Measurements from ENCODE around the gene TEX51.

The TEX51 gene

DNA sequence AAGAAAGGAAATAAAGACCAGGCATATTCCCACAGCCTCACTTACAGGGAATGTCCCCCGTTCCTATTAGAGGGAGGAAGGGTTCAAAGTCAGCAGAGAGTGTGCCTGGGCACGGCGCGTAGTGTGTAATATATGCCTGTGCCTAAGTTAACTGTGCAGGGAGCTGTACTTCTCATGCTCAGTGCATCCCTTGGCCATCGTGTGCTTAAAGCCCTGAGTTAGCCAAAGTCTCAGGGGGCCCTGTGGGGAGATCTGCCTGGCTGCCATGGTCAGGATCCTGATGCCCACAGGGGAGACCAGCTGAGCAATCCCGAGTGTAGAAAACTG, 48.4 kb downstream of the TEX51 start:
- H4K91ac ChIP-seq (ENCODE audit: low read depth, low read length): no peak overlapping the region
- H2BK120ac ChIP-seq (ENCODE audit: insufficient read depth, low read length, poor library complexity): no peak overlapping the region
- whole genome bisulfite sequencing (ENCODE audit: extremely low coverage, insufficient coverage, insufficient read length): no CpG with 5 or more reads among the region's 6 CpGs

DNA sequence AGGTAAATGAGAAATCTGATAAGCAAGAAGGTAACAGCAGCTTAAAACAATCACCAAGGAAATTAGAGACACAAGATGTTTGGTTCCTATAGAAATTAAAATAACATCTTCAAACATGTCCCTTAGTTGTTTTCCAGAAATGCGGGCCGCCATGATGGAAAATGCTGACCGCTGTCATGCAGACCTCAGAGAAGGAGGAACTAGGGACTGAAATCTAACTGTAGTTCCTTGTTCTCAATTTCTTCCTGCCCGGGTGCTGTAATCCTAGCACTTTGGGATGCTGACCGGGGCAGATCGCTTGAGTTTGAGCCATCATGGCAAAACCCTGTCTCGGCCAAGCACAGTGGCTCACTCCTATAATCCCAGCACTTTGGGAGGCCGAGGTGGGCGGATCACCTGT, 51.1 kb downstream of the TEX51 start:
- Histone ChIP-seq H2AK5ac (ENCODE audit: low read length) (no peak overlapping the region), H3K79me2 (ENCODE audit: control insufficient read depth, insufficient read depth, low read length, poor library complexity) (no peaks in the 10 kb centered on the region), H4K91ac (ENCODE audit: low read depth, low read length) (no peak overlapping the region), H3K27ac (ENCODE audit: low read depth, low read length) (no peak overlapping the region), H3K4me2 (ENCODE audit: low read length) (no peak overlapping the region), H2BK12ac (ENCODE audit: low read length) (no peak overlapping the region), H2BK120ac (ENCODE audit: insufficient read depth, low read length, poor library complexity) (no peak overlapping the region), H3K4me1 (ENCODE audit: control insufficient read depth in 1 of 2, insufficient read depth in 2 of 2, low read length in 2 of 2) (no peaks in the 10 kb centered on the region), H4K8ac (ENCODE audit: low read depth, low read length) (no peak overlapping the region), H3K4me3 (ENCODE audit: low read depth, low read length) (no peak overlapping the region), H4K12ac (ENCODE audit: low read depth, low read length) (no peak overlapping the region), H3K14ac (ENCODE audit: low read length) (no peak overlapping the region), H3K23ac (ENCODE audit: low read length) (no peak overlapping the region), H3K9me3 (ENCODE audit: insufficient read depth, low read depth, low read length) (peaks cover 2% of the 10 kb centered on the region), H3K18ac (ENCODE audit: low read length) (no peak overlapping the region), H3K4ac (ENCODE audit: low read depth, low read length) (no peak overlapping the region), H3K79me1 (ENCODE audit: low read length) (no peaks in the 10 kb centered on the region), H3K36me3 (ENCODE audit: control insufficient read depth in 1 of 2, insufficient read depth in 2 of 2, low read length in 2 of 2) (no peaks in the 10 kb centered on the region), H3K27me3 (ENCODE audit: insufficient read depth, low read length) (no peaks in the 10 kb centered on the region), H2AFZ (ENCODE audit: insufficient read depth, low read length, poor library complexity) (no peak overlapping the region), H3K9ac (ENCODE audit: low read length) (no peak overlapping the region), H2BK5ac (ENCODE audit: low read depth, low read length, poor library complexity) (no peak overlapping the region)
- no peak for DNase-seq
- no CpG with 5 or more reads among the region's 9 CpGs for WGBS (ENCODE audit: extremely low coverage, insufficient coverage, insufficient read length)

More for the DNA sequence above, 48.4 kb downstream of the TEX51 start:
- H4K12ac ChIP-seq (ENCODE audit: low read depth, low read length): no peak overlapping the region
- H3K4ac ChIP-seq (ENCODE audit: low read depth, low read length): no peak overlapping the region
- no peak overlapping the region for H3K23ac ChIP-seq (ENCODE audit: low read length)
- no peak overlapping the region for H3K18ac ChIP-seq (ENCODE audit: low read length)
- no peaks in the 10 kb centered on the region for H3K27me3 ChIP-seq (ENCODE audit: insufficient read depth, low read length)
- no peak overlapping the region for H2BK12ac ChIP-seq (ENCODE audit: low read length)
- H3K9me3 ChIP-seq (ENCODE audit: insufficient read depth, low read depth, low read length): peaks cover 17% of the 10 kb centered on the region
- H3K9ac ChIP-seq (ENCODE audit: low read length): no peak overlapping the region
- no peak overlapping the region for H2AFZ ChIP-seq (ENCODE audit: insufficient read depth, low read length, poor library complexity)
- no peak overlapping the region for H2BK5ac ChIP-seq (ENCODE audit: low read depth, low read length, poor library complexity)
- H3K79me1 ChIP-seq (ENCODE audit: low read length): no peaks in the 10 kb centered on the region
- no peak overlapping the region for H3K14ac ChIP-seq (ENCODE audit: low read length)
- no peaks in the 10 kb centered on the region for H3K79me2 ChIP-seq (ENCODE audit: control insufficient read depth, insufficient read depth, low read length, poor library complexity)
- H4K8ac ChIP-seq (ENCODE audit: low read depth, low read length): no peak overlapping the region
- no peak for DNase-seq
- no peak overlapping the region for H3K27ac ChIP-seq (ENCODE audit: low read depth, low read length)
- no peak overlapping the region for H2AK5ac ChIP-seq (ENCODE audit: low read length)
- no peak overlapping the region for H3K4me2 ChIP-seq (ENCODE audit: low read length)
- no peaks in the 10 kb centered on the region for H3K36me3 ChIP-seq (ENCODE audit: control insufficient read depth in 1 of 2, insufficient read depth in 2 of 2, low read length in 2 of 2)
- H3K4me3 ChIP-seq (ENCODE audit: low read depth, low read length): no peak overlapping the region
- H3K4me1 ChIP-seq (ENCODE audit: control insufficient read depth in 1 of 2, insufficient read depth in 2 of 2, low read length in 2 of 2): no peaks in the 10 kb centered on the region

DNA sequence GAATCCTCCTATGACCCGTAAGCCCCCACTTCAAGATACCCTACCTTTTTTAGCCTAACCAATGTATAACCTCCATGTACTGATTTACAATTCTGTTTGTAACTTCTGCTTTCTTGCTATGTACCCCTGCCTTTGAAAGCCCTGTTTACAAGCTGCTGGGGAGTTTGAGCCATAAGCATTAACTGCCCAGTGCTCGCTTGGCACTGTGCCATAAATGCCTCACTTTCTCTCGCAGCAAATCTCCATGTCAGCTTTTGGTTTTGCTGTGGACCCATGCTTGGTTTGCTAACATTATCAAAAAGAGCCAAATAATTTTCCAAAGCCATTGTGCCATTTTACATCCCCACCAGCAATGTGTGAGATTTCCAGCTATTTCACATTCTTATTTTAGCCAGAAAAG, 51.8 kb downstream of the TEX51 start:
- no peak overlapping the region for H3K23ac ChIP-seq (ENCODE audit: low read length)
- no CpG with 5 or more reads among the region's 3 CpGs for WGBS (ENCODE audit: extremely low coverage, insufficient coverage, insufficient read length)
- H4K8ac ChIP-seq (ENCODE audit: low read depth, low read length): no peak overlapping the region
- H3K79me2 ChIP-seq (ENCODE audit: control insufficient read depth, insufficient read depth, low read length, poor library complexity): no peaks in the 10 kb centered on the region
- H3K79me1 ChIP-seq (ENCODE audit: low read length): no peaks in the 10 kb centered on the region
- H3K9me3 ChIP-seq (ENCODE audit: insufficient read depth, low read depth, low read length): no peaks in the 10 kb centered on the region
- no peaks in the 10 kb centered on the region for H3K27me3 ChIP-seq (ENCODE audit: insufficient read depth, low read length)
- H3K4me2 ChIP-seq (ENCODE audit: low read length): no peak overlapping the region
- no peak overlapping the region for H2BK120ac ChIP-seq (ENCODE audit: insufficient read depth, low read length, poor library complexity)
- H4K12ac ChIP-seq (ENCODE audit: low read depth, low read length): no peak overlapping the region
- H3K36me3 ChIP-seq (ENCODE audit: control insufficient read depth in 1 of 2, insufficient read depth in 2 of 2, low read length in 2 of 2): no peaks in the 10 kb centered on the region
- H2AFZ ChIP-seq (ENCODE audit: insufficient read depth, low read length, poor library complexity): no peak overlapping the region
- H3K4me1 ChIP-seq (ENCODE audit: control insufficient read depth in 1 of 2, insufficient read depth in 2 of 2, low read length in 2 of 2): no peaks in the 10 kb centered on the region
- H2BK12ac ChIP-seq (ENCODE audit: low read length): no peak overlapping the region
- no peak overlapping the region for H3K9ac ChIP-seq (ENCODE audit: low read length)
- DNase-seq: no peak
- H2BK5ac ChIP-seq (ENCODE audit: low read depth, low read length, poor library complexity): no peak overlapping the region
- H3K4ac ChIP-seq (ENCODE audit: low read depth, low read length): no peak overlapping the region
- no peak overlapping the region for H3K18ac ChIP-seq (ENCODE audit: low read length)
- H4K91ac ChIP-seq (ENCODE audit: low read depth, low read length): no peak overlapping the region
- H3K14ac ChIP-seq (ENCODE audit: low read length): no peak overlapping the region
- H3K4me3 ChIP-seq (ENCODE audit: low read depth, low read length): no peak overlapping the region
- H3K27ac ChIP-seq (ENCODE audit: low read depth, low read length): no peak overlapping the region
- H2AK5ac ChIP-seq (ENCODE audit: low read length): no peak overlapping the region
